Endothelial cell of umbilical vein (primary cell): Measurements from ENCODE around the gene KRTAP7-1. TPM values are rescaled to one million over a fixed set of nuclear protein-coding genes. Genes with fewer than 3 reads are reported as not detected.

ENCODE experiments used
- BruUV-seq: library from RNA; stranded (reverse); fragments of 400-500 nt; replicated peaks from 2 replicates; lab custom pipeline; 2021; lab: Mats Ljungman, UMichigan
- CTCF ChIA-PET: fragments of 300-600, 350-600 bp; sonication (Branson Sonifier 250); formaldehyde crosslinking; loops from one replicate; lab custom pipeline; 2021; ENCODE audit warnings: antibody characterized with exemption, inconsistent platforms; lab: Charles Lee
- POLR2A ChIA-PET: fragments of 300-600, 350-600 bp; sonication (Branson Sonifier 250); formaldehyde crosslinking; loops from one replicate; lab custom pipeline; 2021; ENCODE audit warnings: antibody characterized with exemption, inconsistent platforms; lab: Charles Lee
- DNase-seq: peaks from one replicate; pipeline ENCODE4 v3.0.0-alpha.2; 2011; ENCODE audit warnings: low read depth, low spot score
- FAIRE-seq: peaks from 2 replicates; lab custom pipeline; 2011; peaks lifted over from hg19 to GRCh38; lab: Jason Lieb, UNC
- H2AFZ ChIP-seq: 2 replicates; pipeline ENCODE4 v1.6.0; 2012; ENCODE audit warnings: low read depth, low read length, control low read depth, inconsistent platforms
- H3K27ac ChIP-seq: 2 replicates; pipeline ENCODE4 v1.5.1; 2011; ENCODE audit warnings: low read depth, mild to moderate bottlenecking, control low read depth, low read length, moderate library complexity; ENCODE audit not compliant: insufficient read depth
- H3K27me3 ChIP-seq, 2 experiments: 2 replicates each; pipeline versions ENCODE4 v1.6.0 to v1.6.1; 2011; ENCODE audit warnings: low read length in 2 of 2, mixed read lengths in 1 of 2; ENCODE audit not compliant: control insufficient read depth in 2 of 2, insufficient read depth in 2 of 2
- H3K36me3 ChIP-seq, 2 experiments: 2 replicates in 1 of 2; 3 replicates in 1 of 2; pipeline ENCODE4 v1.5.1; 2011; ENCODE audit warnings: low read length in 2 of 2, mild to moderate bottlenecking in 1 of 2, moderate library complexity in 1 of 2; ENCODE audit not compliant: control insufficient read depth in 2 of 2, insufficient read depth in 2 of 2; ENCODE audit errors: extremely low read depth in 1 of 2
- H3K4me1 ChIP-seq: 3 replicates; pipeline ENCODE4 v1.5.1; 2011; ENCODE audit warnings: mild to moderate bottlenecking, low read length; ENCODE audit not compliant: control insufficient read depth, insufficient read depth; ENCODE audit errors: extremely low read depth
- H3K4me2 ChIP-seq: 2 replicates; pipeline ENCODE4 v1.6.1; 2011; ENCODE audit warnings: low read length, control low read depth, mixed read lengths; ENCODE audit not compliant: insufficient read depth
- H3K4me3 ChIP-seq, 3 experiments: fragments of 200-600 bp in 1 of 3; sonication (generic), shearing (Covaris generic) in 1 of 3; replicated peaks in 1 of 3; 2 replicates each; pipeline ENCODE4 v1.5.1; 2011 to 2016; ENCODE audit warnings: control low read depth in 3 of 3, low read length in 3 of 3, mild to moderate bottlenecking in 2 of 3, inconsistent platforms in 1 of 3, low read depth in 1 of 3, moderate library complexity in 1 of 3; ENCODE audit not compliant: insufficient read depth in 1 of 3
- H3K79me2 ChIP-seq: 2 replicates; pipeline ENCODE4 v1.6.0; 2012; ENCODE audit warnings: low read length, inconsistent platforms; ENCODE audit not compliant: control insufficient read depth, insufficient read depth
- H3K9ac ChIP-seq: replicated peaks from 2 replicates; pipeline ENCODE3; 2011; ENCODE audit warnings: low read length, control low read depth; ENCODE audit not compliant: insufficient read depth; ENCODE audit errors: extremely low read depth
- H3K9me1 ChIP-seq: replicated peaks from 3 replicates; pipeline ENCODE4 v1.6.0; 2011; ENCODE audit warnings: mild to moderate bottlenecking, low read length; ENCODE audit not compliant: control insufficient read depth, insufficient read depth; ENCODE audit errors: extremely low read depth
- H3K9me3 ChIP-seq: replicated peaks from 2 replicates; pipeline ENCODE4 v1.5.1; 2012; ENCODE audit warnings: low read length, inconsistent platforms; ENCODE audit not compliant: control insufficient read depth, insufficient read depth
- H4K20me1 ChIP-seq: replicated peaks from 2 replicates; pipeline ENCODE3; 2011; ENCODE audit warnings: mild to moderate bottlenecking, low read length; ENCODE audit not compliant: control insufficient read depth, insufficient read depth; ENCODE audit errors: extremely low read depth
- CTCF ChIP-seq, 2 donors: IDR thresholded peaks; 1 replicate in 1 of 2; 2 replicates in 1 of 2; pipeline ENCODE4 v1.5.1; 2011; ENCODE audit warnings: low read length in 2 of 2, mild to moderate bottlenecking in 2 of 2, moderate library complexity in 2 of 2, control low read depth in 1 of 2, inconsistent platforms in 1 of 2, low read depth in 1 of 2; ENCODE audit not compliant: insufficient read depth in 1 of 2; ENCODE audit errors: extremely low read depth in 1 of 2
- EZH2 ChIP-seq: IDR thresholded peaks from 2 replicates; pipeline ENCODE4 v1.6.1; 2012; ENCODE audit warnings: borderline replicate concordance, low read depth, mild to moderate bottlenecking, moderate library complexity, low read length, inconsistent platforms; ENCODE audit not compliant: severe bottlenecking
- FOS ChIP-seq: IDR thresholded peaks from 2 replicates; pipeline ENCODE4 v1.6.1; 2011; ENCODE audit warnings: mild to moderate bottlenecking, low read length, moderate library complexity, borderline replicate concordance; ENCODE audit not compliant: insufficient read depth
- GATA2 ChIP-seq: IDR thresholded peaks from 2 replicates; pipeline ENCODE4 v1.7.0; 2011; ENCODE audit warnings: low read depth, mild to moderate bottlenecking, moderate library complexity, mixed read lengths, low read length; ENCODE audit not compliant: insufficient read length, insufficient read depth
- JUN ChIP-seq: IDR thresholded peaks from 2 replicates; pipeline ENCODE4 v1.6.1; 2011; ENCODE audit warnings: borderline replicate concordance, low read depth; ENCODE audit not compliant: insufficient read length, insufficient read depth
- MAX ChIP-seq: IDR thresholded peaks from 2 replicates; pipeline ENCODE4 v1.6.1; 2011; ENCODE audit not compliant: insufficient read depth, insufficient read length
- MYC ChIP-seq: IDR thresholded peaks from one replicate; pipeline ENCODE4 v1.6.1; 2011; ENCODE audit warnings: mild to moderate bottlenecking, low read depth, low read length
- POLR2A ChIP-seq: IDR thresholded peaks from 2 replicates; pipeline ENCODE4 v1.6.1; 2012; ENCODE audit warnings: low read depth, mild to moderate bottlenecking, control low read depth, low read length
- POLR2AphosphoS5 ChIP-seq: IDR thresholded peaks from 2 replicates; pipeline ENCODE4 v1.6.1; 2012; ENCODE audit warnings: low read depth, mild to moderate bottlenecking, control low read depth, low read length, moderate library complexity; ENCODE audit not compliant: insufficient read depth
- dilution Hi-C: fragments of 300-500 bp; cut with MboI; formaldehyde crosslinking; loops from one replicate; pipeline ENCODE4 v1.15.0; 2019; ENCODE audit warnings: low sequenced_read_pairs; ENCODE audit not compliant: extremely low pct_ligation_motif_present
- intact Hi-C: fragments of 100-400 bp; cut with micrococcal nuclease; formaldehyde crosslinking; loops from one replicate; pipeline ENCODE4 v1.10.0; 2022
- polyA plus RNA-seq, 4 experiments: library from polyadenylated mRNA; depleted of rRNA in 3 of 4; stranded (reverse) in 3 of 4; unstranded in 1 of 4; fragments of >200 nt; gene quantifications; 2 replicates each; pipeline versions ENCODE4 v1.2.1 to v1.2.3, GENCODE V29; 2011 to 2012; ENCODE audit warnings: missing spikeins in 1 of 4
- total RNA-seq: library from RNA; stranded (reverse); gene quantifications from 2 replicates; pipeline ENCODE4 v1.2.3, GENCODE V29; 2021

Gene KRTAP7-1
- total and polyA plus RNA-seq, 2 donors (not counting 3 experiments of a cell fraction or from before 2014, with no cell fraction given), result not detected

GRCh38 chr21:30842990-30843389, 13.4 kb upstream of the KRTAP7-1 start:
- no peak for DNase-seq
- intact Hi-C loops, result no loop called here
- H3K9me1 ChIP-seq, result no peaks in the 10 kb centered on the region
- no peaks in the 10 kb centered on the region for H4K20me1 ChIP-seq
- H3K4me2 ChIP-seq, result no peak overlapping the region
- no peak for FAIRE-seq
- CTCF ChIA-PET, result no interaction called here
- no peak overlapping the region for H3K9ac ChIP-seq
- no peaks in the 10 kb centered on the region for H3K36me3 ChIP-seq
- H3K27me3 ChIP-seq, result no peaks in the 10 kb centered on the region
- TF ChIP-seq FOS, result no peak
- TF ChIP-seq CTCF (IDR thresholded peaks at IDR 0.05; ENCODE audit: extremely low read depth in 1 of 2, insufficient read depth in 1 of 2, low read depth in 1 of 2, low read length in 2 of 2), result no peak
- TF ChIP-seq POLR2A, result no peak
- BruUV-seq, result no TSS peak
- dilution Hi-C loops, result no loop called here
- peaks cover 2% of the 10 kb centered on the region for H3K9me3 ChIP-seq
- H2AFZ ChIP-seq, result no peak overlapping the region
- H3K4me3 ChIP-seq, result no peak overlapping the region
- POLR2A ChIA-PET, result no interaction called here
- H3K4me1 ChIP-seq, result no peaks in the 10 kb centered on the region
- H3K79me2 ChIP-seq, result no peaks in the 10 kb centered on the region
- H3K27ac ChIP-seq, result no peak overlapping the region

GRCh38 chr21:30839304-30839703, 9.7 kb upstream of the KRTAP7-1 start:
- no peak overlapping the region for H2AFZ ChIP-seq
- H3K27ac ChIP-seq, result no peak overlapping the region
- H3K36me3 ChIP-seq, result no peaks in the 10 kb centered on the region
- ChIA-PET CTCF (no interaction called here), POLR2A (no interaction called here)
- H4K20me1 ChIP-seq, result no peaks in the 10 kb centered on the region
- dilution Hi-C loops, result no loop called here
- no peak overlapping the region for H3K4me2 ChIP-seq
- BruUV-seq, result no TSS peak
- H3K9me3 ChIP-seq, result peaks cover 5% of the 10 kb centered on the region
- H3K79me2 ChIP-seq, result no peaks in the 10 kb centered on the region
- H3K4me1 ChIP-seq, result no peaks in the 10 kb centered on the region
- intact Hi-C loops, result no loop called here
- H3K4me3 ChIP-seq, result no peak overlapping the region
- DNase-seq (no peak), FAIRE-seq (no peak)
- H3K9ac ChIP-seq, result no peak overlapping the region
- no peaks in the 10 kb centered on the region for H3K27me3 ChIP-seq
- TF ChIP-seq MYC, result no peak
- no peak for TF ChIP-seq EZH2
- TF ChIP-seq GATA2, result no peak
- no peak for TF ChIP-seq FOS
- TF ChIP-seq JUN, result no peak
- TF ChIP-seq MAX, result no peak
- TF ChIP-seq CTCF (IDR thresholded peaks at IDR 0.05; ENCODE audit: extremely low read depth in 1 of 2, insufficient read depth in 1 of 2, low read depth in 1 of 2, low read length in 2 of 2), result no peak
- no peak for TF ChIP-seq POLR2A
- no peak for TF ChIP-seq POLR2AphosphoS5
- no peaks in the 10 kb centered on the region for H3K9me1 ChIP-seq
